Measurements from ENCODE around the gene PTCSC3. TPM values are rescaled to one million over a fixed set of nuclear protein-coding genes. Genes with fewer than 3 reads are reported as not detected.

The PTCSC3 gene
- total and polyA plus RNA-seq, 9 of the 15 experiments (the other 6 are each of a cell fraction or from before 2014, with no cell fraction given) = not detected

- TF ChIP-seq ZNF561 (CRISPR knock-in tag; conservative IDR thresholded peaks at IDR 0.05) (no peak), XRCC3 (IDR thresholded peaks at IDR 0.05) (no peak), FOXA3 (CRISPR knock-in tag; conservative IDR thresholded peaks at IDR 0.05 in 1 of 2, IDR thresholded peaks at IDR 0.05 in 1 of 2) (no peak), ZBTB33 (CRISPR knock-in tag; IDR thresholded peaks at IDR 0.05) (no peak), SFPQ (IDR thresholded peaks at IDR 0.05; ENCODE audit: low read depth, low read length) (no peak), CGGBP1 (CRISPR knock-in tag; IDR thresholded peaks at IDR 0.05) (no peak), DACH1 (IDR thresholded peaks at IDR 0.05; ENCODE audit: partially characterized antibody) (no peak), FOXO4 (CRISPR knock-in tag; IDR thresholded peaks at IDR 0.05) (no peak)
These were observed 40.5 kb upstream of the PTCSC3 start (continued) for GRCh38 chr14:36217027-36217426.

Measured in K562 (cell line).